Activated CD4-positive, alpha-beta T cell treated with anti-CD3 and anti-CD28 coated beads, Interleukin-2, amount 50 U/mL, for 1 hour (primary cell): Measurements from ENCODE around the gene SNX15.

Source experiments
- DNase-seq: peaks from one replicate; pipeline ENCODE4 v3.0.0-alpha.2; 2020

SNX15 gene

GRCh38 chr11:65086809-65087208 is 59.6 kb downstream of the SNX15 start:
- no peak for DNase-seq

DNA sequence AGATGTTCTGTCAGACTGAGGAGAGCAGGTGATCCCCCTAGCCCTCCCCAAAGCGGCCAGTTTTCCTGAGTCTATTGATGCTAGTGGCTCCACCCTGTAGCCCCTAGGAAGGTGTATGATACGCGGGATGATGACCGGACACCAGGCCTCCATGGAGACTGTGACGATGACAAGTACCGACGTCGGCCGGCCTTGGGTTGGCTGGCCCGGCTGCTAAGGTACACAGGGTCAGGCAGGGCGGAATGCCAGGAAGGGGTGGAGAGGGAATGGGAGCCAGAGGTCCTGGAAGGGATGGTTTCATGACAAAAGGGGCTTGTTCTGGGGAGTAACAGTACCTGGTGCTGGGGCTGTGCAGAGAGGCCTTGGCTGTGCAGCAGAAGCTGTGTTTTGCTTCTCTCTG is 60.0 kb downstream of the SNX15 start:
- no peak for DNase-seq

GRCh38 chr11:65087827-65088226 is 60.6 kb downstream of the SNX15 start:
- DNase-seq: no peak

- no peak for DNase-seq
These were observed 62.4 kb downstream of the SNX15 start for GRCh38 chr11:65089621-65090020.
